ENCODE measurements around the gene EIF3M. TPM values are rescaled to one million over a fixed set of nuclear protein-coding genes. Genes with fewer than 3 reads are reported as not detected.
"Not testable (repeated sequence)": the region's sequence is repeated elsewhere in the genome, so short reads cannot be mapped to it uniquely, and the experiment has no call there.

EIF3M gene
- total RNA-seq, 1 donor from 2014 or later: 484 TPM

GRCh38 chr11:32596114-32596513 lies 12.5 kb downstream of the EIF3M start:
- not testable (repeated sequence) for DNase-seq (ENCODE audit: low read depth, low spot score)

- no peak for DNase-seq (ENCODE audit: low read depth, low spot score)
Measured at GRCh38 chr11:32597921-32598320, 14.3 kb downstream of the EIF3M start.

GRCh38 chr11:32602657-32603415 lies 19.2 kb downstream of the EIF3M start:
- no peak for DNase-seq (ENCODE audit: low read depth, low spot score)

- no peak for DNase-seq (ENCODE audit: low read depth, low spot score)
Measured at GRCh38 chr11:32606220-32606619, 22.6 kb downstream of the EIF3M start.

GRCh38 chr11:32608826-32609225 lies 25.2 kb downstream of the EIF3M start:
- DNase-seq (ENCODE audit: low read depth, low spot score): not testable (repeated sequence)

GRCh38 chr11:32610797-32611352 lies 27.2 kb downstream of the EIF3M start:
- DNase-seq (ENCODE audit: low read depth, low spot score): no peak

GRCh38 chr11:32613500-32614151 lies 30.0 kb downstream of the EIF3M start:
- DNase-seq (ENCODE audit: low read depth, low spot score): no peak

- DNase-seq (ENCODE audit: low read depth, low spot score): no peak
Measured at GRCh38 chr11:32615422-32615821, 31.8 kb downstream of the EIF3M start.

GRCh38 chr11:32616903-32617302 lies 33.3 kb downstream of the EIF3M start:
- no peak for DNase-seq (ENCODE audit: low read depth, low spot score)

GRCh38 chr11:32630844-32631243 lies 47.2 kb downstream of the EIF3M start:
- DNase-seq (ENCODE audit: low read depth, low spot score): no peak

- DNase-seq (ENCODE audit: low read depth, low spot score): no peak
Measured at GRCh38 chr11:32635819-32636218, 52.2 kb downstream of the EIF3M start.

- DNase-seq (ENCODE audit: low read depth, low spot score): no peak
Measured at GRCh38 chr11:32641361-32641760, 57.7 kb downstream of the EIF3M start.

- DNase-seq (ENCODE audit: low read depth, low spot score): no peak
Measured at GRCh38 chr11:32643526-32643925, 59.9 kb downstream of the EIF3M start.

Other genes starting within 250 kb of the EIF3M start
- gene WT1, start 148.3 kb upstream of the EIF3M start, total RNA-seq: under 0.01 and 0.25 TPM in 2 replicates
- not detected in 2 replicates for gene CCDC73, start 210.8 kb downstream of the EIF3M start, total RNA-seq
- 0.07 and 0.49 TPM in 2 replicates for gene PRRG4, start 246.1 kb downstream of the EIF3M start, total RNA-seq

Measured in pulmonary artery endothelial cell (primary cell).